NCI-H1105 treated with DMSO at 0.1 percent for 48 hours (cell line): ENCODE data around the gene TOX3.
A peak's percentile ranks its signal among the peaks of the same experiment; 100 is the strongest.

Experiments used
- DNase-seq: peaks from one replicate; lab custom pipeline; 2025; lab: John Stamatoyannopoulos, UW

The TOX3 gene

DNA sequence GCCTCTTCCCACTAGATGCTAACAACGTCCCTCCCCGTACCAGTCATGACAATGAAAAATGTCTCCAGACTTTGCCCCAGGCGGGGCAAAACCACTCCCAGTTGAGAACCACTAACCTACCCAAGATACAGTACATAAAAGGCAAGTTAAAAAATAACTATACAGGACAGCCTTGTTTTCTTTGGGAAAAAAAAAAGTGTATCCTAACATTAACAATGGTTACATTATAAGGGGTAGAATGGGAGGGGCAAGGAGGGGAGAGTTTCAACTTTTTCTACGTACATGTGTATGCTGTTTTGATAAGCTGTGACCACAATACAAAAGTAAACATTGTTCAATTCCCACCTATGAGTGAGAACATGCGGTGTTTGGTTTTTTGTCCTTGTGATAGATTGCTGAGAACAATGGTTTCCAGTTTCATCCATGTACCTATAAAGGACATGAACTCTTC is 94.9 kb downstream of the TOX3 start:
- no peak for DNase-seq

DNA sequence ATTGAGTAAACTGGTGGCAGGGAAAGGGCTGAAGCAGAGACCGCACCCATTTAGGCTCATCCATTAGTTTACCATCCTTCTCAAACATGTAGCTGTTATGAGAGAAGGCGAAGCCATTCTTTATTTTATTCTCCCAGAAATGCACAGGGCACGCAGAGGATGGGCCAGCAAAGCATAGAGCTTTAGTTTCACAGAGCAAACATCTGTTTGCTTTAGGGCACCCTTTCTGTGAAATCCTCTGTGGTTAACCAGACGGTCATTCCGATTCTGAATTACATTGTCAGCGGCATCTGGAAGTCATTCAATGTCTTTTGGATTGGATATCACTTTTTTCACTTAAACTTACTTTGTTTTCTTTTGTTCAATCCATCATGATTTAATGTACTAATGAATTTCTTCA is 96.0 kb downstream of the TOX3 start:
- DNase-seq, result no peak

DNA sequence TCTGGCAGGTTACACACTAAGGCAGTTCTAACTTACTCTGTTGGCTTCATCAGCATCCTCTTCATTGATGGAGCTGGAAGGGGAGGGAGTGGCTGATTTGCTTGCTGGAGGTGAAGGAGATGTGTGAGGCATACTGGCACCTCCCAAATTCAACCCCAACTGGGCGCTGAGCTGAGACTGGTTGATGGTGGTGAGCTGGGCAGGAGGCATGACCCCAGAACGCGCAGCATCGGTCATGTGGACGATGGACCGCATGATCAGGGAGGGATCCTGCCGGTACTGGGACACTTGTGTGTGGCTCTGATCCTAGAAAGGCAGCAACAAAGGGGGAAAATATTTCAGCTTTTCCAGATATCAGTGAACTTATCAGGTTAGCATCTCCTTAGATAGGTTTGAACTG is 96.7 kb downstream of the TOX3 start:
- no peak for DNase-seq

- DNase-seq, result no peak
These were observed 100.9 kb downstream of the TOX3 start for GRCh38 chr16:52446080-52446479.

DNA sequence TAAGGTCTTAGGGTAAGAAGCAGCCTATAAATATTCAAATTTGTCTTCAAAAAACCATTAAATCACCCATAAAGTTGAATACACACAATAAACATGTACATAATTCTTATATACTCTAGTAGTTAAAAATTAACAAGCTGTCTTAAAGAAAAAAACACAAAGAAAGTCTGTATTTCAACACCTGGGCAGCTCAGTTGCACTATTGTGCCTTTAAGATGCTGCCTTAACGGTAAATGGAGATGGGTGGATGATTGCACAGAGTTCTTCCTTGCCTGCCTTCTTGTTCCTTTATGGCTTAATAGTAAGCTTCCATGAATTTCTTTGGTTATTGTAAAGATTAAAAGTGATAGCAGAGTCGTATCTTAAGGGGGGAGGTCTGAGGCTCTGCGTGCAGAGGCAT is 105.1 kb downstream of the TOX3 start:
- DNase-seq, result no peak

DNA sequence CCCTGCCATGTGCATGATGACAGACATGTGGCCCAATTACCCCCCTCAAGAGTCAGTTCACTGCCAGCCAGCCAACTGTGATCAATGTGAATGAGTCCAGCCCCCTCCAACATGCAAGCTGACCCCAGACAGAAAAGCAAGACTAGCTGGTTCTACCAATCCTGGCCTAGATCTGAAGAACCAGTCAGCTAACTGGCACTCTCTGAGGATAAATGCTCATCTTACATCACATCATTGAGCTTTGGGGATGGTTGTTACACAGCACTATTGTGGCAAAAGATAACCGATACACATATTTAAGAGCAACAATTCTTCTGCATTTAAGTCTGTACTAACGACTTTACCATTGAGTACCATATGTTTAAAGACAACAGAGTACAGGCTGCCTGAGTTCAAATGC is 106.7 kb downstream of the TOX3 start:
- no peak for DNase-seq

GRCh38 chr16:52439750-52440149 is 107.2 kb downstream of the TOX3 start:
- no peak for DNase-seq

- DNase-seq, result no peak
These were observed 107.7 kb downstream of the TOX3 start for GRCh38 chr16:52439171-52439701.

DNA sequence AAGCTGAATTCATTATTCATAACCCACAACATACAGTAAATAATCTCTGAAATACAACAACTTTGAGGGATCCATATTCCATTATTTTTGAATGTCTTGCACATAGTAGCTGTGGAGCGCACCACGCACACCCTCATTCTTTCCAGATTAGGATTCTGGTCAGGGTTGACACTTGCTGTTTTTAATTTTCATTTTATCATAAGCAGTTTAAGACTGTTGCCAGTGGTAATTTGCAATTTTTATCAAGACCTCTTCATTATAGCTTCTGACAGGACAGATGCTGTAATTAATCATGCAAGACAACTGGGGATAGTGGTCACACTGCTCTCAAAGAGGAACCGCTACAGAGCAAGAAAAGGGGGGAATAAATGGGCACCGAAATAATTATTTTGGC is 109.7 kb downstream of the TOX3 start:
- peak; percentile 54 for DNase-seq

DNA sequence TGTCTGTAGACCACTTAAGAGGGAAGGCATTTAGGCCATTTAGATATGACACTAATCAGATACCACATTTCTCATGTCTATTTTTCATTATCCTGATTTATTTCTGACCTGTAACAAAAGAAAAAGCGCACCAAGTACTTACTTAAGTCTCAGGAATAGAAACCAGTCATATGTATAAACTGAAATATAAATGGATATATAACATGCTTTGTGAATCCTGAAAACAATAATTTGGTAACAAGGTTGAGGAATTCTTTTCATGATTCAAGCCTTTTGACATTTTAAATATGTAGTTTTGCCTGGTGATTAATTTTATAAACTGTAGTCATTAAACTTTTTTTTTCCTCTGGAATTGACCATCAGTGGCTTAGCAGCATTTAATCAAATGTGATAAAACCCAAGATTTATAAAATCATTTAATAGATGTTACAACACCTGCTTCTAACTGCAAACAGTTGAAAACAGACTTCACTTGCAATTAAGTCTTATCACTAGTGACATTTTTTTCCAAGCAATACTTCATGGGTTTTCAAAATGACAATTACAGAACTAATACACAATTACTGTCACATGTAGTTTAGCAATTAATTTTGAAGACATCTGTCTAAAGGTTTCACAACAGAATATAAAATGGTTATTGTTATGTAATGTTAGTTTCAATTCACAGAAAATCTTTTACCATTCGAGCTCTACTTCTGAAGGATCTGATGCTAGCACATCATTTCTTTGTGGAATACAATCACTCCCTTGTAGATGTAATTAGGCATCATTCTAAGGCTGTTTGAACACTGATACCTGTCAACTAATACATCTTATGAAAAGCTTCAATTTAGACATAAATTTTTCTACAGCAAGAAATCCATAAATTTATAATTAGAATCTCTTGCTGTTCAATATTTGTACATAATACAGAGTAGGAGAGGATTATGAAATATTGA is 110.3 kb downstream of the TOX3 start:
- peak; percentile 81 for DNase-seq

DNA sequence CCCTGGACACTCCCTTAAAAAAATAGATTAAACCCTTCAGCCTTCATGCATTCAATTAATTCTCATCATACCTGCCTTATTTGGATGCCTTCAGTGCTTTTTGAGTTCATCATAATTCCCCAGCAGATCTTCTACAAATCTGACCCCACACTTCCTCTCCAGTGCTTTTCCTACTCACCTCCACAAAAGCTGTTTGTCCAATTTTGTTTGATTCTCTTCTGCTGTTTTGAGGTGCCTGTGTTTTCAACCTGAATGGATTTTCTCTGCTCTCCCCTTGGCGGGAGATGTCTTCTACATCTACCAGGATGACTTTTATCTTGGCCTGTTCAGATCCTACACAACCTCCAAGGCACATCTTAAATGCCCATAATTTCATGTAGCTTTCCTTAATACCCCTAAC is 112.7 kb downstream of the TOX3 start:
- no peak for DNase-seq

- DNase-seq, result no peak
These were observed 113.3 kb downstream of the TOX3 start for GRCh38 chr16:52433643-52434042.

DNA sequence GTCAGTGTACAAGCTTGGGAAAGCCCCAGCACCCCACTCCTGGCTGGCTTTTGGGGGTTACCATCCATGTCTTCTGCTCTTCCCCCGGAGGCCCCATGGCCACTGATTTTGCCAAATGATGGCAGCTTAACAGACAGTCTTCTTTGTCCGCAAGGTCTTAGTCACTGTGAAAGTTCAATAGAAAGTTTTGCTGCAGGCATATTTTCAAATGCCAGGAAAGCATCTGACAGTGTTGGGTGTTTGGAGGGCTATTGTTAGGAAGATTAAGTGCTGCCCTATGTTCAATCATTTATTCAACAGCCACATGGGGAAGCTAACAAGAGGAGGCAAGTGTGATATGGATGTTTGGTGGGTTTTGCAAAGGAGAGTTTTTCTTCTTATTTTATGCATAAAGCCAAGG is 122.4 kb downstream of the TOX3 start:
- no peak for DNase-seq

- no peak for DNase-seq
These were observed 124.6 kb downstream of the TOX3 start for GRCh38 chr16:52422307-52422706.

DNA sequence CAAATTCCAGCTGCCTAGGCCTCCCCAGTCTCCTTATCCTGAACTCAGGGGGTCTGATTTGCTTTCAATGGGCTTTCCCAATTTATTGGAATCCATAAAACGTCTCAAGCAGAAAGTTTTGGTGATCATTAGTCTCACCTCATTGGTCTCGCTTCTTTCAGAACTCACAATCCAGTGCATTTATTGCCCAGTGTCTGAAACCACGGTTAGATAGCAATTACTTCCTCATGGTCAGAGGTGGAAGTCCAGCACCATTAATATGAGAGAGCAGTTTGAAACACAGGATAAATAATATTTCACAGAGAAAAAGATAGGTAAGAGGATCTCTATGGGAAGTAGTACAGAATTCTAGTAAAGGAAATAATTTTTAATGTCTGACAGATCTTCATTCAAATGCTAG is 128.7 kb downstream of the TOX3 start:
- DNase-seq, result no peak

DNA sequence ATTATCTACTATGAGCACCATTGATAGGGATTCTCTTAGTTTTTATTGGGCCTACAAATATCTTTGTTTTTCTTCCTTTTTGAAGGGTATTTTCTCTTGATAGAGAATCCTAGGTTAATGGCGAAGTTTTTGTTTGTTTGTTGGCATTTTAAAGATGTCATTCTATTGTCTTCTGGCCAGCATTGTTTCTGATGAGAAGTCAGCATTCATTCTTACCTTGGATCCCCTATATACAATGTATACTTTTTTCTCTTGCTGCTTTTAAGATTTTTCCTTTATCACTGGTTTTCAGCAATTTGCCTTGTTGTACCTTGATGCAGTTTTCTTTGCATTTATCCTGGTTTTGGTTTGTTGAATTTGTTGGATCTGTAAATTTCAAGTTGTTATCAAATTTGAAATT is 130.1 kb downstream of the TOX3 start:
- DNase-seq, result no peak

DNA sequence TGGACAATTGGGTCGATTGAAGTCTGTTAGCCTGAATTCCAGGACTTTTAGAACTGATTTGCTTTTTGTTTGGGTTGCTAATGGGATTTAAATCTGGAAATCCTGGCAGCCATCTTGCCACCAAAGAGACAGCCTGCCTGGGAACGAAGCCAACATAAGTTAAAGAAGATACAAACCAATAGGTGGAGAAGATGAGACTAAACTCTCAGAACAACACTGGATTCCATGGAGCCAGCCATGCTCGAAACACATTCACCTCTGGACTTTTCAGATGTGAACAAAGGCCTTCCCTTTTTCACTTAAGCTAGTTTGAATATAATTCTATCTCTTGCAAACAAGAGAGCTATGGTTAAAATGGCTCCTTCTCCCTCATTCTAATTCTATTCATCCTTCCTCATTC is 135.9 kb downstream of the TOX3 start:
- DNase-seq, result no peak

DNA sequence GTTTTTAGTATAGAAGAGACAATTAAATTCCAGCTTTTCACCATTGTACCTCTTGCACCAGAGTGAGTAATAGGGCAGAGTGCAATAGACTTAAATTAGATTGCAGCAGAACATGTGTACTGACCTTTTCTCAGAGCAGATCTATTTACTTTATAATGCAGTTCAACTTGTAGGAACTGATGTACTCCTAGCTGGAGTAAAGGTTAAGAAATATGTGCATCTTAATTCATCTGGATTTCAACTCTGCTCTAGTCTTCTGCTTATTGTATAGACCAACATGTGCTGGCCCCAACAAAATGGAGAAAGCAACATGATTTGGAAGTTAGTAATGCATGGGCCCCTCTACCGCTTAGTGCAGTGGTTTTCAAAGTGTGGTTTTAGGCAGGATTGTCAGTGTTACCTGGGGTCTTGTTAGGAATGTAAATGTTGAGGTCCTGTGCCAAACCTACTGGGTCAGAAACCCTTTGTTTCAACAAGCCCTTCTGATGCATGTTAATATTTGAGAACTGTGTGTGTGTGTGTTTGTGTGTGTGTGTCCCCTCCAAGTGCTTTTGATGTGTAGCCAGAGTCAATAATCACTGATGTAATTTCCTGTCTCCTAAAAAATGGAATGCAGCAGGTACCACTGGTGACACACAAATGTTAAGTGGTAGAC is 138.6 kb downstream of the TOX3 start:
- no peak for DNase-seq

DNA sequence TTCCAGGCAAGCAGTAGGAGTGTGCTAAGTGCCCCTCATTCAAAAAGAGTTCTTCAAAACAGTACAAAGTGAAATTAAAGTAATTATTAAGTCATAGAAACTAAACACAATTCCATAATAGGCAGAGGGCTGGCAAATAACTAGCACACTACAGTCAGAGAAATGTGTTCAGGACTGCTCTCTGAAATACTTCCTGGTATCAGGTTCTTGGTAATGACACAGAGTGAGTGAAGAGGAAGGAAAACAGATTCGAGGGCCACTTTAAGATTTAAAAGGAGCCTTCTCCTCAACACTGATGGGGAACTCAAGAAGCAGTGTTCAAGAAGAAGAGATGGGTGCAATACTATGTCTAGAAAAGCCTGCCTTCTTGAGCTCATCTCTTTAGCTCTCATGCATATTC is 139.2 kb downstream of the TOX3 start:
- peak; percentile 93 for DNase-seq

- no peak for DNase-seq
These were observed 141.5 kb downstream of the TOX3 start for GRCh38 chr16:52405441-52405840.

GRCh38 chr16:52404546-52404945 is 142.4 kb downstream of the TOX3 start:
- no peak for DNase-seq

GRCh38 chr16:52399116-52399515 is 147.8 kb downstream of the TOX3 start:
- DNase-seq, result no peak

DNA sequence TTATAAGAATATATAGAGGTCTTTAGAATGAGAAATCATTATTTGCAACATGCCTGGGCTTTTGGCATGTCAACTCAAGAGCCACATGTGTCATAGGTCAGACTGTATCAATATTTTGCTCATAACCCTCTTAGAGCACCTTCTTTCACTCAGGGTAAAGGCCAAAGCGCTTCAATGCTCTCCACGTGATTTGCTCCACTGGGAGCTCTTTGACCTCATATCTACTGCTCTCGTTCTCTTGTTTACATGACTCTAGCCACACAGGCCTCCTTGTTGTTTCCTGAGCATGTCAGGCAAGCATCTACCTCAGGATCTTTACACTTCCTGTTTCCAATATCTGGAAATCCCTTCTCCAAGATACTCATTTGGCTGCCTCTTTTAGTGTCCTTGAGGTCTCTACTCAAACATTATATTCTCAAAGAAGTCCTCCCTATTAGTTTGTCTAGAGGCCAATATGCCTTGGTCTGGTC is 148.4 kb downstream of the TOX3 start:
- DNase-seq, result no peak
